Smooth muscle cell (in vitro differentiated cells): ENCODE results near the gene SNRK. TPM values are rescaled to one million over a fixed set of nuclear protein-coding genes. Genes with fewer than 3 reads are reported as not detected.

Experiments used
- DNase-seq: peaks from one replicate; lab custom pipeline; 2025; ENCODE audit not compliant: unreplicated experiment; lab: John Stamatoyannopoulos, UW
- H2AFZ ChIP-seq: fragments of 200-600 bp; sonication (generic); 2 replicates; pipeline ENCODE4 v1.6.0; 2016; ENCODE audit warnings: antibody characterized with exemption, low read depth, mild to moderate bottlenecking
- H3F3A ChIP-seq: fragments of 200-600 bp; sonication (generic); 2 replicates; pipeline ENCODE4 v1.6.0; 2017; ENCODE audit warnings: antibody characterized with exemption, low read depth
- H3K27ac ChIP-seq: fragments of 200-600 bp; sonication (generic); 2 replicates; pipeline ENCODE4 v1.5.1; 2016; ENCODE audit warnings: low read depth, mild to moderate bottlenecking
- H3K27me3 ChIP-seq: fragments of 200-600 bp; sonication (generic); 2 replicates; pipeline ENCODE4 v1.6.1; 2016; ENCODE audit warnings: low read depth, mild to moderate bottlenecking
- H3K36me3 ChIP-seq: fragments of 200-600 bp; sonication (generic); 2 replicates; pipeline ENCODE4 v1.5.1; 2016; ENCODE audit warnings: low read depth
- H3K4me1 ChIP-seq: fragments of 200-600 bp; sonication (generic); 2 replicates; pipeline ENCODE4 v1.5.1; 2016; ENCODE audit warnings: low read depth
- H3K4me2 ChIP-seq: fragments of 200-600 bp; sonication (generic); 2 replicates; pipeline ENCODE4 v1.6.0; 2016; ENCODE audit warnings: mild to moderate bottlenecking
- H3K4me3 ChIP-seq: fragments of 200-600 bp; sonication (generic); 2 replicates; pipeline ENCODE4 v1.5.1; 2016; ENCODE audit warnings: mild to moderate bottlenecking
- H3K79me2 ChIP-seq: fragments of 200-600 bp; sonication (generic); 2 replicates; pipeline ENCODE4 v1.6.0; 2016; ENCODE audit warnings: low read depth, mild to moderate bottlenecking
- H3K9ac ChIP-seq: fragments of 200-600 bp; sonication (generic); 2 replicates; pipeline ENCODE4 v1.6.0; 2016; ENCODE audit warnings: low read depth
- H3K9me3 ChIP-seq: fragments of 200-600 bp; sonication (generic); replicated peaks from 2 replicates; pipeline ENCODE4 v1.5.1; 2016; ENCODE audit warnings: low read depth
- H4K20me1 ChIP-seq: fragments of 200-600 bp; sonication (generic); 2 replicates; pipeline ENCODE4 v1.6.0; 2016; ENCODE audit warnings: low read depth
- WGBS: methylation state at CpG from one replicate; pipeline ENCODE4 v1.1.7; 2016; ENCODE audit warnings: low lambda C conversion rate; 5-methylcytosine and 5-hydroxymethylcytosine counted together
- polyA plus RNA-seq: library from polyadenylated mRNA; unstranded; fragments of >200 nt; fragmentation: Nextera tagmentation; extraction: Ambion mirVana; gene quantifications from 2 replicates; pipeline ENCODE4 v1.2.1, GENCODE V29; 2016
- total RNA-seq: library from RNA; depleted of rRNA; stranded (reverse); fragments of >200 nt; gene quantifications from 2 replicates; pipeline ENCODE4 v1.2.3, GENCODE V29; 2014
- TF ChIP-seq, protein P1 (sequence below): fragments of 200-600 bp; sonication (generic); IDR thresholded peaks from 2 replicates; pipeline ENCODE4 v1.5.1; 2017; ENCODE audit warnings: borderline replicate concordance, mild to moderate bottlenecking, antibody characterized with exemption; ENCODE audit not compliant: insufficient read depth, poor library complexity, severe bottlenecking

The SNRK gene
- total and polyA plus RNA-seq, 2 experiments from 2014 or later: 6.3 to 14.2 TPM

DNA sequence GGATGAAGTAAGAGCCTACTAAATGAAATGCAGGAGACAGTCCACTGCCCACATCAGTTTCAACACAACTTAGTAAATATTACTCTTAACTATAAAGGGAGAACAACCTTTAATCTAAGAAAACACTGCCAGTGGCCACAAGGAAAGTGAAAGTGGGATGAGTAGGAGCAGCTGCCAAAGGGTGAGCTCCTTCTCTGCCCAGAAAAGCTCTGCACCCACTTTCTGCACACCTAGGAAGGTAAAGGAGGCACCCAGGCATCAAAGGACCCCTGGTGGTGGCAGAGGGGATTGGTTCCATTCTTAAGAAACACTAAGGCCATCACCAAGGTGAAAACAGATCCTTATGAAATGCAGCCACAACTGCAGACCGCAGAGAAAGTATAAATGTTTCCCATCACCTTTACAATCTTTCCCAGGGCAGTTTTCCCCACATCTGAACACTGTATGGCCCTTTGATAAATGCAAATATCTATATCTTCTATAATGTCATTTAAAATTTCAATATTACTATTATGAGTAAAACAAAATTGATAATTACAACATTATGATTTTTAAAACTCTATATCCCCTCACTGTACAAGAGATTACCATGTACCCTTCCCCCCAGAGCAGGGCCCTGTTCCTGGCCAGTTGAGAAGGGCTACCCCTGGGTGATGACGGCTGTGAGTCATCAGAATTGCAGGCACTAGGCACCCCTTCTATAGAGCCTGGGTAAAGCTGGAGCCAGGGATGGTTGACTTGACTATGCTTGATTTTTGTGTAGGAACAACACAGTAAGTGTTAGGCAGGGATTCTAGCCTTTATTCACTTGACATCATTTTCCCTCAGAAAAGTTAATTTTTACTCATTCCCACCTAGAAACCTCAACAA is 92.0 kb downstream of the SNRK start:
- 87% methylated on average over 2 of the region's 2 CpGs for WGBS
- H3K9me3 ChIP-seq: no peaks in the 10 kb centered on the region

GRCh38 chr3:43379343-43379742 is 93.0 kb downstream of the SNRK start:
- H3F3A ChIP-seq: no peaks in the 10 kb centered on the region
- H2AFZ ChIP-seq: no peak overlapping the region
- no peak overlapping the region for H3K9ac ChIP-seq
- no peaks in the 10 kb centered on the region for H3K4me1 ChIP-seq
- TF ChIP-seq, protein P1, sequence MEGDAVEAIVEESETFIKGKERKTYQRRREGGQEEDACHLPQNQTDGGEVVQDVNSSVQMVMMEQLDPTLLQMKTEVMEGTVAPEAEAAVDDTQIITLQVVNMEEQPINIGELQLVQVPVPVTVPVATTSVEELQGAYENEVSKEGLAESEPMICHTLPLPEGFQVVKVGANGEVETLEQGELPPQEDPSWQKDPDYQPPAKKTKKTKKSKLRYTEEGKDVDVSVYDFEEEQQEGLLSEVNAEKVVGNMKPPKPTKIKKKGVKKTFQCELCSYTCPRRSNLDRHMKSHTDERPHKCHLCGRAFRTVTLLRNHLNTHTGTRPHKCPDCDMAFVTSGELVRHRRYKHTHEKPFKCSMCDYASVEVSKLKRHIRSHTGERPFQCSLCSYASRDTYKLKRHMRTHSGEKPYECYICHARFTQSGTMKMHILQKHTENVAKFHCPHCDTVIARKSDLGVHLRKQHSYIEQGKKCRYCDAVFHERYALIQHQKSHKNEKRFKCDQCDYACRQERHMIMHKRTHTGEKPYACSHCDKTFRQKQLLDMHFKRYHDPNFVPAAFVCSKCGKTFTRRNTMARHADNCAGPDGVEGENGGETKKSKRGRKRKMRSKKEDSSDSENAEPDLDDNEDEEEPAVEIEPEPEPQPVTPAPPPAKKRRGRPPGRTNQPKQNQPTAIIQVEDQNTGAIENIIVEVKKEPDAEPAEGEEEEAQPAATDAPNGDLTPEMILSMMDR: no peak
- H3K27me3 ChIP-seq: no peaks in the 10 kb centered on the region
- WGBS: 59% methylated on average over 3 of the region's 3 CpGs
- no peak overlapping the region for H3K27ac ChIP-seq
- H3K9me3 ChIP-seq: no peaks in the 10 kb centered on the region
- no peak for DNase-seq
- H3K36me3 ChIP-seq: no peaks in the 10 kb centered on the region
- H3K4me3 ChIP-seq: no peak overlapping the region
- H4K20me1 ChIP-seq: peaks cover 2% of the 10 kb centered on the region
- no peaks in the 10 kb centered on the region for H3K79me2 ChIP-seq
- no peak overlapping the region for H3K4me2 ChIP-seq

More for the DNA sequence above, 92.0 kb downstream of the SNRK start:
- Histone ChIP-seq H3K36me3 (no peaks in the 10 kb centered on the region), H2AFZ (no peak overlapping the region), H3K79me2 (no peaks in the 10 kb centered on the region), H3K4me3 (no peak overlapping the region), H3K4me1 (peaks cover 5% of the 10 kb centered on the region), H3F3A (no peaks in the 10 kb centered on the region), H3K9ac (no peak overlapping the region), H3K4me2 (no peak overlapping the region), H3K27me3 (no peaks in the 10 kb centered on the region), H3K27ac (no peak overlapping the region), H4K20me1 (no peaks in the 10 kb centered on the region)
- no peak for DNase-seq
- TF ChIP-seq, protein P1: peak; percentile 50

DNA sequence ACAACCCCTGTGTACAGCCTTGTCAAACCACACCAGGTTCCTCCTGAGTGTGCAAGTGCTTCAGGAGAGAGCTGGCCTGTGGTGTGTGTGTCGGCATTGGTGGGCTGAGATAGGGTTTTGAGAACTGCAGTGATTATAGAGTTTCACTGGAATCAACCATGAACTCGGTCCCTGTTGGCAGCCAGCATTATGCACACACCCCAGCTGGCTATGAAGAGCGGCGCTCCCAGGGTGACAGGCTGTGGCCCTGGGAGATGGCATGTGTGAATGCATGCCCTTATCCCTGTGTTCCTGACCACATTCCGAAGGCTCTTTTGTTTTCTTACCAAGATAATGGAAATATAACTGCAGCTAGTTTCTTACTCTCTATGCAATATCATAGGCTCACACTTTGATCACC is 101.8 kb downstream of the SNRK start:
- Histone ChIP-seq H3K9ac (no peak overlapping the region), H3K27ac (no peak overlapping the region), H3K4me1 (no peaks in the 10 kb centered on the region), H4K20me1 (peaks cover 3% of the 10 kb centered on the region), H3K4me3 (no peak overlapping the region), H3K4me2 (no peak overlapping the region), H3K27me3 (no peaks in the 10 kb centered on the region), H3K36me3 (no peaks in the 10 kb centered on the region), H3F3A (no peaks in the 10 kb centered on the region), H3K79me2 (no peaks in the 10 kb centered on the region), H2AFZ (no peak overlapping the region), H3K9me3 (no peaks in the 10 kb centered on the region)
- no peak for DNase-seq
- TF ChIP-seq, protein P1: no peak
- WGBS: 93% methylated on average over 5 of the region's 5 CpGs

DNA sequence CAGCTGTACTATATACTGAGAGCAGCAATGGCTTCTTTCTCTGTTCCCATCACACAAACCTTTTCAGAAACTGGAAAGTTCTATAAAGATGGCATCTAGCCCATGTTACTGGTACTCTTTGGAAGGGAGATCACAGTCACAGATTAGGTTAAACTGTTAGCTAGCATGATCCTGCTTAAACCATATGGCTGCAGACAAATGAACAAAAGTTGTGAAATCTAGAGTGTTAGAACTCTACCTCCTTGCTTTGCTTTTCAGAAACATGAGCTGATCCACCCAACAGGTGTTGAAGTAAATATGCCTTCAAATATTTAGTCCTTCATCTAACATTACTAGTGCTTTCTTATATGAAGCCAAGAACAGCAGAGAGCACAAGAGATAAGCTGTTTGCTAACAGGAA is 102.6 kb downstream of the SNRK start:
- peaks cover 3% of the 10 kb centered on the region for H4K20me1 ChIP-seq
- no peaks in the 10 kb centered on the region for H3F3A ChIP-seq
- no peak overlapping the region for H3K27ac ChIP-seq
- no peaks in the 10 kb centered on the region for H3K4me1 ChIP-seq
- no peak overlapping the region for H3K4me2 ChIP-seq
- DNase-seq: no peak
- H3K9ac ChIP-seq: no peak overlapping the region
- H2AFZ ChIP-seq: no peak overlapping the region
- H3K79me2 ChIP-seq: no peaks in the 10 kb centered on the region
- H3K27me3 ChIP-seq: no peaks in the 10 kb centered on the region
- TF ChIP-seq, protein P1: no peak
- no peak overlapping the region for H3K4me3 ChIP-seq
- H3K36me3 ChIP-seq: no peaks in the 10 kb centered on the region
- no peaks in the 10 kb centered on the region for H3K9me3 ChIP-seq
